HG02571 (cell line): ENCODE results near the gene ANKRD39.
A peak's percentile ranks its signal among the peaks of the same experiment; 100 is the strongest.
"Not testable (repeated sequence)": the region's sequence is repeated elsewhere in the genome, so short reads cannot be mapped to it uniquely, and the experiment has no call there.

Experiments used
- ATAC-seq: cut with Tn5 transposase; IDR thresholded peaks from one replicate; pipeline ENCODE4 v1.9.1; 2021; ENCODE audit warnings: mild to moderate bottlenecking, moderate library complexity; ENCODE audit not compliant: unreplicated experiment

ANKRD39 gene

GRCh38 chr2:96857667-96858372, at the start of gene ANKRD39:
Gene ANKRD39 (minus strand): TSS chr2:96858016. CDS start chr2:96857987, 29 bp downstream.
- ATAC-seq = peak; percentile 89

- ATAC-seq = no peak
These were observed 48.9 kb upstream of the ANKRD39 start for GRCh38 chr2:96906729-96907114.

GRCh38 chr2:96903815-96904214, 46.0 kb upstream of the ANKRD39 start:
- ATAC-seq = no peak

GRCh38 chr2:96903318-96903717, 45.5 kb upstream of the ANKRD39 start:
- ATAC-seq = no peak

GRCh38 chr2:96900237-96900636, 42.4 kb upstream of the ANKRD39 start:
- no peak for ATAC-seq

GRCh38 chr2:96899413-96899741, 41.6 kb upstream of the ANKRD39 start:
- no peak for ATAC-seq

- ATAC-seq = no peak
These were observed 41.0 kb upstream of the ANKRD39 start for GRCh38 chr2:96898641-96899412.

GRCh38 chr2:96898135-96898505, 40.3 kb upstream of the ANKRD39 start:
- no peak for ATAC-seq

- ATAC-seq = no peak
These were observed 39.8 kb upstream of the ANKRD39 start for GRCh38 chr2:96897491-96898134.

- ATAC-seq = no peak
These were observed 38.2 kb upstream of the ANKRD39 start for GRCh38 chr2:96895746-96896651.

- ATAC-seq = no peak
These were observed 37.4 kb upstream of the ANKRD39 start for GRCh38 chr2:96895032-96895745.

GRCh38 chr2:96894151-96894531, 36.3 kb upstream of the ANKRD39 start:
- ATAC-seq = no peak

- ATAC-seq = no peak
These were observed 35.7 kb upstream of the ANKRD39 start for GRCh38 chr2:96893289-96894150.

- no peak for ATAC-seq
These were observed 33.9 kb upstream of the ANKRD39 start for GRCh38 chr2:96891591-96892333.

- ATAC-seq = no peak
These were observed 33.0 kb upstream of the ANKRD39 start for GRCh38 chr2:96890726-96891385.

- ATAC-seq = no peak
These were observed 32.4 kb upstream of the ANKRD39 start for GRCh38 chr2:96890252-96890651.

- ATAC-seq = not testable (repeated sequence)
These were observed 31.7 kb upstream of the ANKRD39 start for GRCh38 chr2:96889502-96889901.
